Colon (tissue), 2 donors: ENCODE results near the gene MRNIP.

Source experiments
- FAIRE-seq: peaks from 2 replicates; lab custom pipeline; 2012; peaks lifted over from hg19 to GRCh38; lab: Jason Lieb, UNC
- donor health status: control.
- donor health status: control.

The MRNIP gene, protein sequence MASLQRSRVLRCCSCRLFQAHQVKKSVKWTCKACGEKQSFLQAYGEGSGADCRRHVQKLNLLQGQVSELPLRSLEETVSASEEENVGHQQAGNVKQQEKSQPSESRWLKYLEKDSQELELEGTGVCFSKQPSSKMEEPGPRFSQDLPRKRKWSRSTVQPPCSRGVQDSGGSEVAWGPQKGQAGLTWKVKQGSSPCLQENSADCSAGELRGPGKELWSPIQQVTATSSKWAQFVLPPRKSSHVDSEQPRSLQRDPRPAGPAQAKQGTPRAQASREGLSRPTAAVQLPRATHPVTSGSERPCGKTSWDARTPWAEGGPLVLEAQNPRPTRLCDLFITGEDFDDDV

DNA sequence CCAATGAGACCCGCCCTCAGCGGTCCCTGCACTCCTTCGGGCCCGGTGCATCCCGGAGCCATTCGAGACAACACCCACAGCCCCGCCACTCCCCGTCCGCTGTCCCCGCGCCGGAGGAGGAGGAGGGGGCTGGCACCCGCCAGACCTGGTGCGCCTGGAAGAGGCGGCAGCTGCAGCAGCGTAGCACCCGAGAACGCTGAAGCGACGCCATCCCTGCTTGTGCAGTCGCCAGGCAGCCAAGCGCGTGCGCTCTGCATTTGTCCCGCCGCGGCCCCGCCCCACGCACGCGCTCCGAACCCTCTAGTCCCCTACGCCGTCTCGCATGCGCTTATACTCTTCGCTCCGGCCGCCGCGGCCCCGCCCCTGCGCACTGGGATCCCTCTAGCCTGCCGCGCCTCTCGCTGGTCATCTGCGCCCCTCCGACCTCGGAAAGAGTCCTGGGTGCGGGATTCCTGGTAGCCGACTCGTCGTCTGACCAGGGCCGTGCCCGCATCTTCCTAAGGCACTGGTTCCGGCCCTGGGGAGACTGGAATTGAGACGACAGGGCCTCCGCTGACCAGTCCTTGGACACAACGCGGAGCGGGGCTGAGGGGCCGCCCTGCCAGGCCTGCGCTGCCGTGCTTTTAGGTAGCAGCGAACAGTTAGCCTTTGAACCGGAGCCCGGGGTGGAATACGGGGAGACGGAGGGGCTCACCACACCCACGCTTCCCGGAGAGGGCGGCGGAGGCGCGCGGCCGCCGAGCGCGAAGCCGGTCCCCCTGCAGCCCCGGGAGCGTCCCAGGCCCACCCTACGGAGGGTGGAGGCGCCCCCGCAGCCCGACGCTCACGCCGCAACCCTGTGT is at the start of gene MRNIP:
TSS of gene MRNIP (minus strand) at position 232 of the 842 bp plus-strand sequence. CDS start at position 211, 21 bp downstream.
- FAIRE-seq: no peak

DNA sequence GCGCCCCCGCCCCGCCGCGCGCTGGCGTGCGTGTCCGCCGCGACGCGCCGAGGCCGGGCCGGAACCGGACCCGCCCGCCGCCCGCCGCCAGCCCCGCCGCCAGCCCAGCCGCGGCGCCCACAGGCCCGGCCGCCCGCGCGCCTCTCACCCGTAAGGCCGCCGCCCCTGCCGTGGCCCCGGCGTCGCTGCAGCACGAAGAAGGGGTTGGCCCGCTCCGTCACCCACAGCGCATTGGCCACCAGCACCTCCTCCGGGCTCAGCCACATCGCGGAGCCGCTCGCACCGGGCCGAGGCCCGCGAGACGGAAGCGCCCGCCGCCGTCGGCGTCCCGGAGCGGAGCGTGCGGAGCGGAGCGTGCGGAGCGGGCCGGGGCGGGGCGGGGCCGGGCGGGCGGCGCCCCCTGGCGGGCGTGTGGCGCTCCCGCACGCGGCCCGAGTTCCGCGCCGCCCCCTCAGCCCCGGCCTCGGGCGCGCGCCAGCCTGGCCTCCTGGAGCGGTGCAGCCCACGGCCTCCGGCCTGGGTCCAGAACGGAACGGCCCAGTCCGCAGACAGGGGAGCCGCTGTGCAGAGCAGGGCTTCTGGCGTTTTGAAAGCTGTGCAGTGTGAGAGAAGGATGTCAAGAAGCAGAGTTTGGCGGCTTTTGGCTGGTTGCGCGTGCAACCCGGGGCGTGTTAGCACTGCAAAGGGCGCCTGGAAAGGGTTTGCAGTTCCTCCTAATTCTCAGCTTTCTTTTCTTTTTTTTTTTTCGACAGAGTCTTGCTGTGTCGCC is 49.1 kb upstream of the MRNIP start, which contains the start of gene TBC1D9B:
TSS of gene TBC1D9B (minus strand) at position 342 of the 769 bp plus-strand sequence. CDS start at position 266, 76 bp downstream.
- no peak for FAIRE-seq

DNA sequence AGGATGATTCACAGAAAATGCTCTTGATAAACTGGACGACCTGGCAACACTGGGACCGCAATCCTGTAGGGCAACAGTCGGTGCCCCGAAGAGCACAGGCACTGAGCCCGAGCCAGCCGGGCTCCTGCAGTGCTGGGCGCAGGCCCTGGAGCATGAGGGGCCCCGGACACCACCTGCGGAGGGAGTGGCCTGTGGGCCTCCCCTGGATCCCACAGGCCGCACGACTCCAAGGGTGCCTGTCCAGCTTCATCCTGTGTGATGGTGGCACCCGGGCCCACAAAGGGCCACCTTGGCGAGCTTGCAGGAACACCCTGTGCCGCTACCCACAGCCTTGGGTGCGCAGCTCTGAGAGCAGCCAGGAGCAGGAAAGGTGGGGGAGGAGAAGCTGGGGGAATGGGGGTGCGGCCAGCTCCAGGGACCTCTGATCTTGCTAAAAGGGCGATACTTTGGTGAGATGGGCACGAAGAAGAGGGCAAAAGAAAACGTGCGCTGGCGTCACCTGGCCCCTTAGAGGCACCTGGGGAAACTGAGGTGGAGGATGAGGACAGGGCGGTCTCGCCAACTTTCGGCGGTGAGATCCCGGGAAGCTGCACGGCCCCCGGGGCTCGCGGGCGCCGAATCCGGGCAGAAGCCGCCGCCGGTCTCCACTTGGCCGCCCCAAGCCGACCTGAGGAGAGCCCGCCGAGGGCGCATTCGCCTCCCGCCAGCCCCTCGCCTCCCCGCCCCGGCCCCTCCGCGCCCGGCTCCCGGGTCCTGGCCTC is 48.4 kb upstream of the MRNIP start:
- FAIRE-seq: no peak

DNA sequence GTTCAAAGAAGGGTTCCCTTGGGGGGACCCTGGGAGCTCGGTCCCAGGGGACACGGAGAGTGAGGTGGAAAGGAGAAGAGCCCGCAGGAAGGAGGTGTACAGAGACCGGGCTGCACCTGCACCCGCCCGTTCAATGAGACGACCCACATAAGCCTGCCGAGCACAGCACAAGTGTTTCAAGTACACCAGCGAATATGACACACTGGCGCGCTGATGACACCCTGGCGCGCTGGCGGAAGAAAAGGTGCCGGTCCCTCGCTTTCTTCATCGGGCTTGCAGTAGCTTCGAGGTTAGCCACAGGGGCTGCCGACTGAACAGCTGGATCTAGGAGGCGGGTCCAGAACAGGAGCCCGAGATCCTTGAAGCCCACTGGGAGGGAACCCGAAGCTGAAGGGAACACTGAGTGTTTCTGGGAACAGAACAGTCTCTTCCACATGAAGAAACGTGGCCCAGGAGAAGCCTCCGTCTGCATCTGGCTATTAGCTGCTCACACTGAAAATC is 47.7 kb upstream of the MRNIP start:
- no peak for FAIRE-seq

DNA sequence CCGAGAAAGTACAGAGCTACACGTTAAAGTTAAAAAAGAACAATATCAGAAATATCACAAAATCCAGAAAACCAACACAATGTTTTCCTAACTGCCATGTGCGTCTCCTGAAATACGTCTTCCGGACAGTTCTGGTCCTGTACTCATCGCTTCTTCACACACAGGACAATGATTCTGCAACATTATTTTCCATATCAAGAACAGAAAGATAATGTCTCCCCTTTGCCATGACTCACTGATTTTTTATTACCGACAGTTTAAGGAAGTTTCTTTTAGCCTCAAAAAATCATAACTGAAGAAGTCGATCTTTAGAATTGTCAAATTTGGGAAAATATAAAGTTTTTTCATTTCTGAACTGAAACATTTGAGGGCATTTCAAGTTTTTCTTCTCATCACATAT is 46.5 kb upstream of the MRNIP start:
- no peak for FAIRE-seq

DNA sequence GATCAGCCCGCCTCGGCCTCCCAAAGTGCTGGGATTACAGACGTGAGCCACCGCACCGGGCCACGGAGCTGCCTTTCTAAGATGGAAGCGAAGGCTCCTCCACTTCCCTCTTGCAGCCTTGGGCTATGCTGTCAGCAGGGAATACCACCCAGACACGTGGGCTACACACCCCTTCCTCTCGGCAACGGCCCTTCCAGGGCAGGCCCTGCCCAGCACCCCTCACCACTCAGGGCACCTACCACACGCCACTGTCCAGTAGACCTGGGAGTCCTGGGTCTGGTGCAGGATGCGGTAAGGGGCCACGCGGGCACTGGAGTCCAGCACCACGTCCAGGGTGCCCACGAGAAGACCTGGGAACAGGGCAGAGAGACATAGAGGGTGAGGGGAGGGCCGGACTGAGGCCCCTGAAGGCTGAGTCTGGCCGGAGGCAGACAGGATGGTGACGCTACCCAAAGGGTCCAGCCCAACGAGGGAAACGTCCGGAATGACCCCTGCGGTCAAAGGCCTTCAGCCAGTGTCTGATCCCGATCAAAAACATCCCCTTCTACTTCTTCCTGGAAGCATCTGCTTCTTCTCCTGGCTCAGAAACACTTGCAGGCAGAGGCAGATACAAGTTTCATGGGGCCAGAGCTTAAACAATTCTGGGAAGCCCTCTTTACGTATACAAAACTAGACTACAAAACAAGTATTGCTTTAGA is 46.0 kb upstream of the MRNIP start:
- no peak for FAIRE-seq

DNA sequence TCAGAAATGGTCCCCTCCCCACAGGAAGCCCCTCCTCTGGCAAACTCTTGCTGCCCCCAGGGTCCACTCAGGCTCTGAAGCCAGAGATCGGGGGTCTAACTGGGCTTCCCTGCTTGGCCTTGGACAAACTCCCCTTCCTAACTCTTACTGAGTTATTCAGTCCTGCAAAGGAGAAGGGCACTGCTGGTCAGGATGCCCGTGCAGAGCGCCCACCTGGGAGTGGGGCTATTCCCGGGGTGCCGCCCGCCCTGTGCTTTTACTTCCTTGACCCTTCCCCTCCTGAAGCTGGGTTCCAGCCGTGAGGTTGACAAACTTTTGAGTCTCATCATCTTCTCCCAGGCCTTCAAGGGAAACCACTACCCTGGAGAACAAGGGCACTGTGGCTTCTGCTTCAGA is 44.1 kb upstream of the MRNIP start:
- FAIRE-seq: no peak

DNA sequence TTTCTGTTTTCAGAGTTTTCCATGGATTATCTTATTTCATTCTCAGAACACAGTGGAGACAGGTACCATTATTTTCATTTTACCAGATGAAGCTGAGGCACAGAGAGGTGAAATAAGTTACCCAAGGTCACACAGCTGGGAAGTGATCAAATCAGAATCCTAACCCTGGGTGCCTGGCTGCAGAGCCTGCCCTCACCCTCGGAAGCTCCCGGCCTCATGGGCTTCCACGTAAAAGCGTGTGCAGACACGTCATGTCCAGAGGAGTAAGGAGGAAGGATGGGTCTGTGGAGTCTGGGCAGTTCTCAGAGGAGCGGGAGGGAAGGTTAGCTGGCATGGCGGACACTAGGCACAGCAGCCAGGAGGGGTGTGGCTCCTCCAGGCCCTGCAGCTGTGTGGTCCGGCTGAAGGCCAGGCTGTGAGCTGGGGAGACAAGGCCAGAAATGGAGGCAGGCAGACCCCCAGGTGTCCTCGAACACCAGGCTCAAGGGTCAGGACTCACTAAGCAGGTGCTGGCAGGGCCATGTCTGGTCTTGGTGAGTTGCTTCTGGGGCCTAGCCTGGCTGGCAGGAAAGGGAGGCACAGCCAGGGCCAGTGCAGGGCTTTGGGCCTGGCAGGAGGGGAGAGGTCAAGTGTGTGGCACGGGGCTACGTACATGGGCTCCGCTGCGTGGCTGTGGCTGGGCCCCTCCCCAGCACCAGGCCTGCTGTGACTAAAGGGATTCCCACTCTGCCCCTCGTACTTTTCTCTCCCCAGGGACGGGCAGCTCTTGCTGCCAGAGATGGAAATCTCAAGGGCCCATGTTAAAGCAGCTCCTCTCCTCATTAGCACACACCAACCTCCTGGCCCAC is 43.5 kb upstream of the MRNIP start:
- no peak for FAIRE-seq

DNA sequence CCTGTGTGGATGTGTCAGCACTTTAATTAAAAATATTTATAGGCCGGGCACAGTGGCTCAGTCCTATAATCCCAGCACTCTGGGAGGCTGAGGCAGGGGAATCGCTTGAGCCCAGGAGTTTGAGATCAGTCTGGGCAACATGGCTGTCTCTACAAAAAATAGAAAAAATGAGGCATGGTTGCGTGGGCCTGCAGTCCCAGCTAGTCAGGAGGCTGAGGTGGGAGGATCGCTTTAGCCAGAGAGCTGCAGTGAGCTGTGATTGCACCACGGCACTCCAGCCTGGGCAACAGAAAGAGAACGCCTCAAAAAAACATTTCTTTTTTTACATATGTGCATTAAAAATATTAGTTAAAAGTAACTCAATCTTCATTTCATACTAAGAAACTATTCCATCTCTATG is 42.8 kb upstream of the MRNIP start:
- FAIRE-seq: no peak

DNA sequence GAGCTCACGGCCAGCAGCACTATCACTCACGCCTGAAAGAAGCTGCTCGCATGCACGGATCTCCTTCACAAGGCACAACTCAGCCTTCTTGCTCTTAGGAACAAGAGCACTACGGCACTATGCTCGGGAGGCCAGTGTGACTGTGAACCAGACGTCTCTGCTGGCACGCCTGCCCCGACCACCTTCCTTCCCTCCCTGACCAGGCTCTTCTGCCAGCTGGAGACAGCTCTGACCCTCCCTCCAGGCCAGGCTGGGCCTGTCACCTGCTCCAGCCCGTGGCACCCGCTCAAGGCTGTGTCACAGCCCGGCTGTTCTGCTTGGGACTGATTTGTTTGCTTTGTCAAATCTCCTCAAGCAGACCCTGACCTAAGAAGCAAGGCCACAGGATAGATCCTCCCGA is 42.1 kb upstream of the MRNIP start:
- no peak for FAIRE-seq

DNA sequence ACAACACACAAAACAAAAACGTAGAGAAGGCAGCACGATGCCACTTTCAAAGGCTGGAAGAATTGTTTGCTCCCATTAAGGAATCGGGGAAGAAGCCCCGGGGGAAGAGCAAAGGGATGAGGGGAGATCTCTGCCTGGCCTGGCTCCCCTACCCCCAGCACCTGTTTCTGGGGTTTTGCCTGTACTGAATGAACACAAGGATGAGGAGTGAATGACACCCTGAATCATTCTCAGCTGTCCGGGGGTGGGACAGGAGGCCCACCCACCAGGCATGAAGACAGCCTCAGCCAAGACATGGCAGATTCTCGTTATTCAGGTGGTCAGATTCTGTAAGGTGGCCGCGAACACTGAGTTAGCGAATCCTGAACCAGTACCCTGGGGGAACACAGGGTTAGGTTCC is 41.6 kb upstream of the MRNIP start:
- FAIRE-seq: no peak

DNA sequence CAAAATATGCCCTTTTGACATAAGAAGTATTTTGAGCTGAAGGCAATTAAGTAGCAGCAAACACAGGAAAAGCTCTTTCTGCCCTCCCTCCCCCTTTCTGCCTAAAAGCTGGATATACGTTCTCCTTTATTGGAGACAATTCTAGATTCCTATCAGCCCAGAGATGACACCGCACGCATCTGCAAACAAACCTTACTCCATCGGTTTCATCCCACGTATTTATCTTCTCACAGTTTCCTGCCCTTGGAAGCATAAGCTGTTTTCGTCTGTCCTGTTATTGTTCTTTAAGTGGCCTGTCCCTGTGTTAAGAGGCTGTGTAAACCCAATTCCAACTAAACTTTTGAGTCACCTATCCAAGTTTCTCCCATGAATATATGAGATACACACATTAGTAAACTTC is 37.2 kb upstream of the MRNIP start:
- no peak for FAIRE-seq

DNA sequence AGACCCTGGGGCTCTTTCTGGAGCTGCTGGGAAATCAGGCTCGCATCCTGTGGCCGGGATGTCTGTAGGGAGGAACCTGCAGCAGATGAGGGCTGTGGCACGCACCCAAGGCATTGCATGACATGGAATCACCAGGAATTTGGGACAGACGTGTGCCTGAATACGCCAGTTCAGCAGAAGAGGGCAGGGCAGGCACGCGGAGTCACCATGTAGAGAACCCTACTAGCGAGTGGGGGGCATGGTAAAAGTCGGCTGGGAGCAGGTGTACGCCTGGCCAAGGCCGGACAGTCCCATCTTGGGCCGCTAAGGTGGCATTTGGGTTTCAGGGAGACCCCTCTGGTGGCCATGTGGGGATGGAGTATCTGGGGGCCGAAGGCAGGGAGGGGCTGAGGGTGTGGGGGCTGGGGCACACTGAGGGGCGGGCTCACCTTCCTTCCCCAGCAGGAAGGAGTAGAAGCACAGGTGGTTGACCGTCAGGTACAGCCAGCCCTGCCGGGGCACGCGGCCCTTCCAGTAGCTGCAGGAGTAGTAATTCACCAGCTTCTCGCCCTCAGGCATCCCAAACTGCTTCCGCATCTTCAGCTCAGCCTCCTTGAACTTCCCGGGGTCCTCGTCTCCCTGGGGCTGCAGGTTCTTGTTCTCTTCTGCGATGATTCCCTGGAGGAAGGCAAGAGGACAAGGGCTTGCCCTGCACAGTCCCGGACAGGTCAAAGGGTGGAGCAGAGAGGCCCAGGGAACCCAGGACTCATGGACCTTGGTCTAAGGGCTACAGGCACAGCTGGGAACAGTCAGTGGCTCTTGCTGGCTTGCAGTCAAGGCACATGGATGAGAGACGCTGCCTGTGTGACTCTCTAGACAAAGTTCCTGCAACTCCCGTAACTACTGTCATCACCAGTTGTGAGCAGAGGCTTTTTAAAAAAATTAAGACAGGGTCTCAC is 35.6 kb upstream of the MRNIP start:
- no peak for FAIRE-seq

DNA sequence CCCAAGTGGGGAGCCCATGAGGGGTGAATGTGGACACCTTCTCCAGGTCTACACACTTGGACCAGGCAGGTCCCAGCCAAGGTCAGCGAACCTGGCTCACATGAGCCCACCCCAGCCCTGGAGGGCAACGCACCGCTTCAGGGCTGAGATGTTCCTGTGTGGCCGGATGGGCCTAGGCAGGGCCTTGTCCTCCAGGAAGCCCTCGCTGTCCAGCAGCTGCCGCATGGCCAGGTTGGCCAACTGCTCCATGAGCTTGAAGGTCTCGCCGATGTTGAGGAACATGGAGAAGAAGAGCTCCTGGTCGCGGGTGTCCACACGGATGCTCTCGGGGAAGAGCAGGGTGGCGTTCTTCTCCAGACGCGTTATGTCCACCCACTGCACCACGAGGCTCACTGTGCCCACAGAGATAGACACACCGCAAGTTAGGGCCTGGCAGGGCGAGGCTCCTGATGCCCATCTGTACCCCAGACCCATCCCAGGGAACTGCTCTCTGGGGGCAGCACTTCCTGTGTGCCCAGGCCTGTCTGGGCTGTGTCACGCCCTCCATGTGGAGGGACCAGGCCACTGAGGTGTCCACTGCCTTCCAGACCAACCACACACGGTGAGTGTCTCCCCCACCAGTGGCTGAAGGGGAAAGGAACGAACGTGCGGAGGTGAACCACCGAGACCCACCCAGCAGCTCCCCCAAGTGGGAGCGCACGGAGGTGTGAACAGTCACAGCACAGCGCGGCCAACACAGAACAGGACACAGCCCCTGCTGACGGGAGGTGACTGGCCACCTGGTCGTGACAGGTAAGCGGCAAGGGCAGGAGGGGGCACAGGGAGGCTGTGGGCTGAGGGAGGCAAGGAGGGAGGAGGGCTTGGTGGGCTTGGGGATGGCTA is 34.7 kb upstream of the MRNIP start:
- FAIRE-seq: no peak

DNA sequence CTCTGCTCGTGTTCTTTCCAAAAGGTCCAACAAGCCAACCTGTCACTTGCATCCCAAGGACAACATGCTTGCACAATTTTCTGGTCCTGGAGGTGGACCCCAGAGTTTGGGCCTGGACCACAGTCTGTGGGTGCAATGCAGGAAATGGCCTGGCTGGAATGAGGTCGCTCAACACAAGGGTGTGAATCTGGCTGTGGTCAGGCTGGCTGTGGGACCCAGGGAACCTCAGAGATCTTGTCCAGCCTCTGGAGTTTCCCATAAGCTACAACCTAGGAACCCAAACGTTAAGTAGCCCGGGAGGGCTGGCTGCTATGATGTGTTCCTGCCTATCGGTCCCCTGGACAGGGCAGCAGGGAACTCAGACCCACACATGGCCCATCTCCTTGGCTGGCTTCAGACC is 33.6 kb upstream of the MRNIP start:
- no peak for FAIRE-seq

DNA sequence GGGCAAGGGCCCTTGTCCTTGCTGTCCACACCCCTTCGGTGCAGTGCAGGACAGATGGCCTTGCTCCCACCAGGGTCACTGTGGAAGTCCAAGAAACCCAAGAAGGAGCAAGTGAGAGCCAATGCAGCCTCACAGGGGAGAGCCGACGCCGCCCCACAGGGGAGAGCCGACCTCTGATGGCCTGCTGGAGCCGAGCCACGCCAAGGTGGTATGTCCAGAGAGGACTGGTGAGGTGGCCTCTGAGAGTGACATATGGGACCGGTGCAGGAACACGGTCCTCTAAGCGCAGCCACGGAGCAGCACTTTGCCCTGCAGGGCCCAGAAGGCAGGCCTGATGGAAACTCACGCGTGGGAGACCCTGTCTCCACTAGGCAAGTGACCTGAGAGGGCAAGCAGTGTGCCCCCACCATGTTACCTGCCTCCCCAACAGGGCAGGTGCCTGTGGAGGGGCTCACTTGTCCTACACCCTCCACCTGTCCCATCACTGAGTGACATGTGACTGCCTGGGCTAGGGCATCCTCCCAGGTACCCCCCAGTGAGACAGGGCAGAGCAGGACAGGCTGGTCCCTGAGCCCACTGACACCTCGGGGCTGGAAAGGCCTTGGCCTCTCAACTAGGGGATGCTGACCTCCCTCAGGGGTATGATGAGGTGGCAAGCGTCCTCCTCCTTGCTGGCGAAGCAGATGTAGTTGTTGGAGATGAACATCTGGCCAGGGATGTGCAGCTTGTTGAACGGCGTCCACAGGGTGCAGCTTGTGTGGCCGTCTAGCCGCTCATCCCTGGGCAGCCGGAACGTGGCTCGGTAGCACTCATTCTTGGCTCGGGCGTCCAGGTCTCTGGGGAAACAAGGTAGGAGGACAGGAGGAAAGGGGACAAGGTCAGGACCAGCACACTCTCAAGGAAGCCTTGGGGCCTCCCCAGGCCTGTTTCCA is 32.4 kb upstream of the MRNIP start:
- no peak for FAIRE-seq

DNA sequence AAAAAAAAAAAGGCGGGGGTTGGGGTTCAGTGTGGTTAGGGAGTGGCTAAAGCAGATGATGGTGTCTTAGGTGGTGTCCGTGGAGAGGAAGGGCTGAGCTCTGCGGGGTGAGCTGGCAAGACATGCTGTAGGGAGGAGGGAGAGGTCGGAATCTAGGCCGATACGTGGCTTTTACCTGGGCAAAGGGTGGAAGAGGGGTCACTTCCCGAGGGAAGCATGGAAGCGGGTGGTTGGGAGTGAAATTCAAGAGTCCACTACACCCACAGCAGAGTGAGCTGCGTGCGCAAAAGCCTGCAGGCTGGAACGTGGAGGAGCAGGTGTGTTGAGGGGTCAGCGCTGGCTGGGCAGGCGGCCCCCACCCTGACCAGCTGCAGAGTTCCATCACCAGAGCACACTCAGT is 31.3 kb upstream of the MRNIP start:
- no peak for FAIRE-seq
